ENCODE measurements around the gene APOO. TPM values are rescaled to one million over a fixed set of nuclear protein-coding genes. Genes with fewer than 3 reads are reported as not detected.

Gene APOO
- total RNA-seq, 1 experiment from 2014 or later = 95.3 TPM

DNA sequence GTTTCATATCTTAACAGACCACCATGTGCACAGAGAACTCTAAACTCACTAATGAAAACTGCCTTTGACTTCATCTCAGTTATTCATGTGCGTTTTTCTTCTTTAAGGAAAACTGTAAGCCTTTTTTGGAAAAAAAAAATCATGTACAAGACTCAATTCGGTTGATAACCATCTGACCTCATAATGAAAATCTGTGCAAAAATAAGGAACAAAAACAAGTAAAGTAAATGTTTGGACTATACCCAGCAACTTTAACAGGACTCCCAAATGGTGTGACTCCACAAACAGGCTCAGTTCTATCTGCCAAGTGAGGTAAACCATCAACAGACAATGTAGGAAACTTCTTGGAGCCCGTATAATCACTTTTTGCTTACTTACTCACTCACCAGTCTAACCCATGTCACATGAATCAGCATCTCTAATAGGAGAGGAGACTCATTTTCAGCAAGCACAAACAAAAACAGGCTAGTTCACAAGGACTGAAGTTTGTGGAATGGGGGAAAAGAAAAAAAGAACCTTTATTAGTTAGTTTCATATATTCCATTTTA is 9.3 kb downstream of the APOO start:
- Histone ChIP-seq H3K79me1 (ENCODE audit: insufficient read depth, low read depth, low read length, poor library complexity, severe bottlenecking) (peaks cover 2% of the 10 kb centered on the region), H3K18ac (ENCODE audit: insufficient read length, low read depth, low read length) (no peak overlapping the region), H4K8ac (replicated peaks; ENCODE audit: insufficient read length, low read depth, low read length) (no peak overlapping the region), H2AK5ac (ENCODE audit: insufficient read length, low read length) (no peak overlapping the region), H3K4ac (ENCODE audit: low read depth, low read length) (no peak overlapping the region), H3K23ac (ENCODE audit: insufficient read length, low read depth, low read length) (no peak overlapping the region), H2BK15ac (ENCODE audit: low read depth, low read length) (no peak overlapping the region), H3K23me2 (ENCODE audit: insufficient read length, low read depth, low read length, poor library complexity, severe bottlenecking) (no peaks in the 10 kb centered on the region), H3K9me3 (ENCODE audit: control insufficient read depth, low read depth, low read length) (no peaks in the 10 kb centered on the region), H3K56ac (ENCODE audit: insufficient read length, low read depth, low read length) (no peak overlapping the region), H2BK120ac (ENCODE audit: low read depth, low read length, poor library complexity, severe bottlenecking) (no peak overlapping the region), H2BK20ac (ENCODE audit: low read depth, low read length, poor library complexity, severe bottlenecking) (no peak overlapping the region), H3K14ac (ENCODE audit: insufficient read depth, low read length) (no peak overlapping the region), H4K91ac (ENCODE audit: insufficient read length, low read depth, low read length) (no peak overlapping the region), H4K20me1 (ENCODE audit: control insufficient read depth, insufficient read depth, insufficient read length) (no peaks in the 10 kb centered on the region), H3K4me2 (ENCODE audit: insufficient read depth, insufficient read length, low read length) (no peak overlapping the region), H2BK5ac (ENCODE audit: insufficient read length, low read length) (no peak overlapping the region), H3K27me3 (ENCODE audit: insufficient read depth, low read length) (no peaks in the 10 kb centered on the region), H2BK12ac (ENCODE audit: insufficient read length, low read depth, low read length) (no peak overlapping the region), H2AFZ (ENCODE audit: low read length) (no peak overlapping the region), H3T11ph (ENCODE audit: low read length) (no peak overlapping the region), H3K79me2 (ENCODE audit: insufficient read depth, low read length) (peaks cover 2% of the 10 kb centered on the region; the same call in 1 of the 2 replicates), H4K5ac (ENCODE audit: insufficient read length, low read depth, low read length) (no peak overlapping the region), H3K27ac (ENCODE audit: insufficient read length, low read depth, low read length) (no peak overlapping the region), H3K4me1 (ENCODE audit: insufficient read depth, low read length) (no peaks in the 10 kb centered on the region), H3K9ac (ENCODE audit: extremely low read depth, insufficient read length, low read length) (no peak overlapping the region)
- Mint-ChIP-seq H3K27ac (peak overlapping the region in 2 of 3 experiments; percentile 25 to 26; a peak in 1 of 7 replicates), H3K4me1 (peaks cover 19 to 22% of the 10 kb centered on the region in 2 experiments), H3K36me3 (ENCODE audit: insufficient read depth in 1 of 3, low read depth in 3 of 3) (peaks cover 0 to 7% (median 3%) of the 10 kb centered on the region in 3 experiments; a peak in 4 of 7 replicates), H3K4me3 (no peak overlapping the region), H3K27me3 (ENCODE audit: low read depth) (no peaks in the 10 kb centered on the region), H3K9me3 (no peaks in the 10 kb centered on the region)
- TF ChIP-seq, protein P1, sequence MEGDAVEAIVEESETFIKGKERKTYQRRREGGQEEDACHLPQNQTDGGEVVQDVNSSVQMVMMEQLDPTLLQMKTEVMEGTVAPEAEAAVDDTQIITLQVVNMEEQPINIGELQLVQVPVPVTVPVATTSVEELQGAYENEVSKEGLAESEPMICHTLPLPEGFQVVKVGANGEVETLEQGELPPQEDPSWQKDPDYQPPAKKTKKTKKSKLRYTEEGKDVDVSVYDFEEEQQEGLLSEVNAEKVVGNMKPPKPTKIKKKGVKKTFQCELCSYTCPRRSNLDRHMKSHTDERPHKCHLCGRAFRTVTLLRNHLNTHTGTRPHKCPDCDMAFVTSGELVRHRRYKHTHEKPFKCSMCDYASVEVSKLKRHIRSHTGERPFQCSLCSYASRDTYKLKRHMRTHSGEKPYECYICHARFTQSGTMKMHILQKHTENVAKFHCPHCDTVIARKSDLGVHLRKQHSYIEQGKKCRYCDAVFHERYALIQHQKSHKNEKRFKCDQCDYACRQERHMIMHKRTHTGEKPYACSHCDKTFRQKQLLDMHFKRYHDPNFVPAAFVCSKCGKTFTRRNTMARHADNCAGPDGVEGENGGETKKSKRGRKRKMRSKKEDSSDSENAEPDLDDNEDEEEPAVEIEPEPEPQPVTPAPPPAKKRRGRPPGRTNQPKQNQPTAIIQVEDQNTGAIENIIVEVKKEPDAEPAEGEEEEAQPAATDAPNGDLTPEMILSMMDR (conservative IDR thresholded peaks at IDR 0.05) = no peak
- DNase-seq = no peak
- no CpG with 5 or more reads among the region's 3 CpGs for WGBS (ENCODE audit: extremely low coverage, insufficient read length, low lambda C conversion rate)

All from H9 (cell line).